ENCODE data around the gene DHDH. TPM values are rescaled to one million over a fixed set of nuclear protein-coding genes. Genes with fewer than 3 reads are reported as not detected.

Gene DHDH
- total and polyA plus RNA-seq, 2 of the 13 experiments (the other 11 are each of a cell fraction or from before 2014, with no cell fraction given) = 0.13 to 0.91 TPM

- TF ChIP-seq CSRNP1 (CRISPR knock-in tag; IDR thresholded peaks at IDR 0.05) (no peak), NR1H2 (CRISPR knock-in tag; IDR thresholded peaks at IDR 0.05; ENCODE audit: borderline replicate concordance, low read depth) (no peak), GLMP (CRISPR knock-in tag; IDR thresholded peaks at IDR 0.05; ENCODE audit: borderline replicate concordance) (no peak), ZFY (CRISPR knock-in tag; IDR thresholded peaks at IDR 0.05) (no peak), RBFOX2 (IDR thresholded peaks at IDR 0.05; ENCODE audit: low read depth, low read length) (no peak), ZNF761 (CRISPR knock-in tag; conservative IDR thresholded peaks at IDR 0.05) (no peak), NKX3-1 (CRISPR knock-in tag; IDR thresholded peaks at IDR 0.05) (no peak), CENPBD1 (CRISPR knock-in tag; IDR thresholded peaks at IDR 0.05; ENCODE audit: borderline replicate concordance, low read depth) (no peak), HIVEP1 (CRISPR knock-in tag; IDR thresholded peaks at IDR 0.05) (no peak)
These were observed 38.3 kb upstream of the DHDH start (continued) for GRCh38 chr19:48895226-48895625.

GRCh38 chr19:48896191-48896720, 37.2 kb upstream of the DHDH start:
- ChIA-PET POLR2A (interaction anchor here (0.9 to 1.2 kb wide), 3 partner anchors 24 to 68 kb away, joined by 3 to 4 read pairs (median 3); partner anchors contain the start of gene PPP1R15A), CTCF (ENCODE audit: low intra/inter-chr PET ratio, low total read pairs) (no interaction called here)
- Histone ChIP-seq H3K9ac (ENCODE audit: insufficient read depth, low read depth, low read length) (peak overlapping the region; percentile 32; the same call in 1 of the 2 replicates), H3K4me1 (ENCODE audit: insufficient read depth, low read length) (peaks cover 44% of the 10 kb centered on the region), H3K27ac (ENCODE audit: extremely low read length, insufficient read depth, low read length) (no peak overlapping the region), H3K36me3 (replicated peaks in 1 of 2; ENCODE audit: control insufficient read depth in 1 of 2, insufficient read depth in 2 of 2, low read length in 2 of 2) (no peaks in the 10 kb centered on the region), H2AFZ (ENCODE audit: low read length) (no peak overlapping the region), H3K4me2 (ENCODE audit: low read depth, low read length) (peak overlapping the region; percentile 68), H4K20me1 (ENCODE audit: insufficient read depth, low read length) (no peaks in the 10 kb centered on the region), H3K79me2 (ENCODE audit: insufficient read depth, low read length) (peaks cover 8% of the 10 kb centered on the region), H3K4me3 (replicated peaks in 1 of 3; ENCODE audit: insufficient read depth in 1 of 3, low read depth in 2 of 3, low read length in 3 of 3) (peak overlapping the region in 1 of 3 experiments; percentile 31; a peak in 1 of 6 replicates), H3K27me3 (ENCODE audit: control insufficient read depth in 1 of 2, insufficient read depth in 2 of 2, low read length in 2 of 2) (no peaks in the 10 kb centered on the region; a peak in 1 of 5 replicates), H3K9me3 (ENCODE audit: low read length) (no peaks in the 10 kb centered on the region)
- in situ Hi-C loops (cut with HindIII; ENCODE audit: extremely low pct_ligation_motif_present, low pct_unique_long_range_greater_than_20kb) = no loop called here
- no peak for FAIRE-seq
- TF ChIP-seq SP1 (IDR thresholded peaks at IDR 0.05) (no peak), SP1 (CRISPR knock-in tag; IDR thresholded peaks at IDR 0.05) (0 out of 2 replicates have a peak, but pooled peaks have one; percentile 18), ZNF33B (CRISPR knock-in tag; IDR thresholded peaks at IDR 0.05) (no peak), RARA (CRISPR knock-in tag; IDR thresholded peaks at IDR 0.05) (no peak), PITX1 (CRISPR knock-in tag; IDR thresholded peaks at IDR 0.05) (no peak), GABPB1 (CRISPR knock-in tag; IDR thresholded peaks at IDR 0.05) (0 out of 2 replicates have a peak, but pooled peaks have one; percentile 8), ZBTB33 (CRISPR knock-in tag; IDR thresholded peaks at IDR 0.05) (peak; percentile 79; the same call in 1 of the 2 replicates)
- DNase-seq (ENCODE audit: low spot score) = no peak
- 47% methylated on average over 24 of the region's 25 CpGs for whole genome bisulfite sequencing (ENCODE audit: low lambda C conversion rate)
- no TSS peak for BruUV-seq (replicated peaks)
- no peak for ATAC-seq
- intact Hi-C loops (cut with micrococcal nuclease; ENCODE audit: unreplicated experiment) = no loop called here
